GM21360 (cell line): ENCODE measurements around the gene RAPSN.

Source experiments
- ATAC-seq: cut with Tn5 transposase; IDR thresholded peaks from one replicate; pipeline ENCODE4 v1.9.1; 2021; ENCODE audit warnings: mild to moderate bottlenecking, moderate library complexity; ENCODE audit not compliant: unreplicated experiment

Gene RAPSN

DNA sequence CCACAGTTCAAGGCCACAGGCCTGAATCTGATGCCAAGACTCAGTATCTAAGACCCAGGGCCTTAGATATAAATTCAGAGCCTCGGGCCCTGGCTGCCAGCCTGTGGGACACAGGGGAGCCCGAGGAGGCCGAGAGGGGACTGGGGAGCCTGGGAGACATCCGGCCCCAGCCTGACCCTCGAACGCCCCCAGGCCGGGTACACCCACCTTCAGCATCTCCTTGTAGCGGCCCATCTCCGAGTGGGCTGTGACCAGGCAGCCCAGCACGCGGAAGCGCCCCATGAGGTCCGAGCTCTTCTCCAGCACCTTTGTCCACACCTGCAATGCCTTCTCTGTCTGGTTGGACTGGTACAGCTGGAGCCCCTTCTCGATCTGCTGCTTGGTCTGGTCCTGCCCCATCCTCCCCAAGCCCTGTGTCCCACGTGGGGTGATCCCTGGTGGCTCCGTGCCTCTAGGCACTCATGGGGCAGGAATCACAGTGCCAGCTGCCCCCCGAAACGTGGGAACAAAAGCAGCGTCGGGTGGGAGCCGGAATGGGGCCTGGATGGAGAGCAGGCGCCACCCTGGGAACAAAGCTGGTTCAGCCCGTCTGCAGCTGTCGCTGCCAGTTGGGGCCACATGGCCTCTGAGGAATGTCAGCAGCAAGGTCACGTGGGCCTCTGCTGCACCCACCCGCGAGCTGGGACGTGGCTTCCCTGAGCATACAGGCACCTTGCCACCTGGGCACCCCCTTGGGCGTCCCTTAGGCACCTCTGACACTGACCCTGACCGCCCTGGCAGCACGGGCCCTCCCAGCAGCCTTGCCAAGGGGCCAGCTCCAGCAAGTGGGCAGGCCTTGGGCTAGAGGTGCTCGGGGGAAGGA lies at the start of gene RAPSN:
Gene RAPSN (minus strand): TSS at position 571 of the 862 bp plus-strand sequence. CDS start 172 bp downstream, at position 399.
- ATAC-seq: no peak

GRCh38 chr11:47498149-47498548 lies 49.2 kb upstream of the RAPSN start:
- no peak for ATAC-seq

- ATAC-seq: no peak
Observed at GRCh38 chr11:47496808-47497207, 47.9 kb upstream of the RAPSN start.

DNA sequence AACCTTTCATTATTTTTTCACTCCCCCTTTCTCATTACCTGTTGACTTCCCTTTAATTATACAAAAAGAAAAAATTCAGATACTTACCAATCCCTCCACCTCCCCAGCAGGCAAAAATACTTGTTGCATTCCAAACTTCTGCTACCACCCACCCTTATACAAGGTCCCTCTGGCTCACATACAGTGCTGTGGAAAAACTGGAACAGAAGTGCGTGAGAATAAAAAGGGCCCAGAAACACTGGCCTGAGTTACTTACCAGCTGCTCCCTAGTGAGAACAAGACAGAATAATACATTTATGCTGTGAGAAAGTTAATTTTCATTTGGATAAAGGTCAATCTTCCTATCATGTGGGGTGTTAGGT lies 46.9 kb upstream of the RAPSN start:
- ATAC-seq: no peak

DNA sequence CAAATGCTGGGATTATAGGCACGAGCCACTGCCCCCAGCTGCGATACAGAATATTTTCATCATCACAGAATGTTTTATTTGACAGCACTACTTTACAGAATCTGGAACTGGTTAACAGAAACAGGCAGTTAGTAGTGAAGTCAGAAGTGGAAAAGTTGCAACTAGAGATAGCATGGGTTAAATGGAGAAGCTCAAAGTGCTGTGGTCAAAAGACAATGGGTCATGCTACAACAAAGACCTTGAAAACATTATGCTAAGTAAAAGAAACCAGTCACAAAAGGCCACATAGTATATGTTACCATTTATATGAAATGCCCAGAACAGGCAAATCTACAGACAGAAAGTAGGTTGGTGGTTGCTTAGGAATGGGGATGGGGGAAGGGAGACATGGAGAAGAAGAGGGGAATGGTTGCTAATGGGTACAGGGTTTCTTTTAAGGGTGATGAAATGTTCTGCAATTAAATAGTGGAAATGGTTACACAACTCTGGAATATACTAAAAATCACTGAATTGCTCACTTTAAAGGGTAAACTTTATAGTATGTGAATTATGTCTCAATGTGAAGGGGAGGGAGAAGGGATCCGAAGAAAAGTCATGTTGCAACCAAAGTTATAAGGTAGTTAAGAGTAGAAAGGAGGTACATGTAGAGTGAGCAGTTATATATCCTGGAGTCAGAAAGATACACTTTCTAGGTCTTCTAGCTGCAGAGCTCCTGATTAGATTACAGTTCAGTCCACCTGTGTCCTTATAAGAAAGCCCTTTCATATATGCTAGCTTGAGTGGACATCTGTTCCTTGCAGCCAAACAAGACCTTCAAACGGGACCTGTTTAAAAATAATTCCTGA lies 46.3 kb upstream of the RAPSN start:
- no peak for ATAC-seq

DNA sequence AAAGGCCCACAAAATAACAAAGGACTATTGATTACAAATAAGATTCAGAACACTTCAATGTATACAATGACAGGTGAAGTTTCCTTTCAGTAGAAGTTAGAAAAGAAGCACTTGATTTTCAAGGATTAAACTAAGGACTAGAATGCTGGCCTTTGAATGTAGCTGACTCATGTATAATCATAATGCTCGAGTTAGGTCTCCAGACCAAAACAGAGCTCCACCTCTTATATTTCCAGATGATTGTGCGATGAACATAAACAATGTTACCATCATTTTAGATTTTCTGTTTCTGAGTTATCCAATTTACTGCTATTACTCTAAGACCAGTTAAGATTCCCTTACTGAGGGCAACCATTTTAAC lies 40.4 kb upstream of the RAPSN start:
- ATAC-seq: no peak

- ATAC-seq: no peak
Observed at GRCh38 chr11:47488674-47489394, 39.9 kb upstream of the RAPSN start.

DNA sequence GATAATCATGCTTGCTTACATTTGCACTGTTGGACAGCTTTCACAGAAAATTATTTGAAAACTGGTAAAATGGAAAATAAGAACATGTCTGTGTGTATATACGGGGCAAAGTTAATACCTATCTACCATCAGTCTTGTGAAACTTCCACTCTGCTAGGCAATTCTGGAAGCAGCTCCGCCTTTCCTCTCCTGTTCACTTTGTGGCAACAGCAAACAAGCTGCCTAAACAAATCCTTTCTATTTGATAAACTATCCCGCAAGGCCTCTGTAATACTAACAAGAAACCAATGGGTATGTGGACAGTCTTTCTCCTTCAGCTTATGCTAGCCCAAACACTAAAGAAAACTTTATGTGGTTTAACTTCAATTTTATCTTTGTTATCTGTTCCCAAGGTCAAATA lies 39.2 kb upstream of the RAPSN start:
- no peak for ATAC-seq

DNA sequence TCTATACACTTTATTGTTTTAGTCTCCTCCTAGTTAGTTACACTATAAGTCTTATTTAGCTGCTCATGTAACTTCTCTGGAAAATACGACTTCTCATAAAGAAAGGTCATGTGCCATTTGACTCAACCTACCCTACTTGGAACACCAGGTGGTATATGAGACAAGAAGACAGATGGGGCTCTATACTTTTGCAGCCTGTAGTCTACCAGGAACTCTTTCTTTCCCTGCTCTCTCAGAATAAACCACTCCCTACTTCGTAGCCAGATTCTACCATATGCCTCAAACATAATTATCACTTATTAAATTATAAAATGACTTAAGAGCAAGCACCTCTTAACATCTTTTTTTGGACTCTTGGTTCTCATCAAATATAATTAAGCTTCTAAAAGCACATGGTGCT lies 38.5 kb upstream of the RAPSN start:
- no peak for ATAC-seq

DNA sequence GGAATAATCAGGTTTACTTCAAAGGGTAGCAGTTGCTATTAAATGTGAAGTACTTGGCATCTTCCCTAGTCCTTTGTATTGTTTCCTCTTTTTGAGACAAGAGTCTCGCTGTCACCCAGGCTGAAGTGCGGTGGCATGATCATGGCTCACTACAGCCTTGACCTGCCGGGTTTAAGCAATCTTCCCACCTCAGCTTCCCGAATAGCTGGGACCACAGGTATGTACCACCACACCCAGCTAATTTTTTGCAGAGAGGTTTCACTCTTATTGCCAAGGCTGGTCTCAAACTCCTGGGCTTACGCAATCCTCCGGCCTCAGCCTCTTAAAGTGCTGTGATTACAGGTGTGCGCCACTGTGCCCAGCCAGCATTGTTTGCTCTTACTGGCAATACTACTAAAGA lies 36.2 kb upstream of the RAPSN start:
- ATAC-seq: no peak

GRCh38 chr11:47483457-47483856 lies 34.5 kb upstream of the RAPSN start:
- ATAC-seq: no peak

DNA sequence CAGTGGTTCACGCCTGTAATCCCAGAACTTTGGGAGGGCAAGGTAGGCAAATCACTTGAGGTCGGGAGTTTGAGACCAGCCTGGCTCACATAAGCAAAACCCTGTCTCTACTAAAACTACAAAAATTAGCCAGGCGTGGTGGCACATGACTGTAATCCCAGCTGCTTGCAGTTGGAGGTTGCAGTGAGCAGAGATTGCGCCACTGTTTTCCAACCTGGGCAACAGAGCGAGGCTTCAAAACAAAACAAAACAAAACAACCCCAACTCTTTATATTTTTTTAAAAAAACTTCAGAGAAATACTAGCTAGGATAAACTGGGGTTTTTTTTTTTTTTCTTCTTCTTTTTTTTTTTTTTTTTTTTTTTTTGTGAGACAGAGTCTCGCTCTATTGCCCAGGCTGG lies 31.8 kb upstream of the RAPSN start:
- no peak for ATAC-seq

- no peak for ATAC-seq
Observed at GRCh38 chr11:47478651-47479329, 29.9 kb upstream of the RAPSN start.

GRCh38 chr11:47477753-47478152 lies 28.8 kb upstream of the RAPSN start:
- ATAC-seq: no peak

- ATAC-seq: no peak
Observed at GRCh38 chr11:47477323-47477722, 28.4 kb upstream of the RAPSN start.

DNA sequence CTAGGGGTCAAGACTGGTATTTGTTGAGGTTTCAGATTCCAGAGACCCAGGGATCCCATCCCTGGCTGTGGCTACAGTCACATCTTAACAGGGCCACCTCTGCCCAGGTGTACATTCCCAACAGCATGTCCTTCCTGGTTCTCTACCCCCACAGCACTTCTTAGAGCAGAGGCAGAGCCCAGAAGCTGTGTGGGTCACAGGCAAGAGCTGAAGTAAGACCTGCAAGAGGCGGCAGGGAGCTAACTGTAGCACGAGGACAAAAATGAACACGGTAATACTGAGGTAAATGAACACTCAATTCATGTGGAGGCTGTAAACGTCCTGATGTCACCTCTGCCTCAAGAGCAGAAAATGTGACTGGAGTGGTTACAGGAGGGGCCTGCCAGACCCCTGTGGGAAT lies 21.7 kb upstream of the RAPSN start:
- no peak for ATAC-seq

GRCh38 chr11:47469361-47470179 lies 20.6 kb upstream of the RAPSN start:
- ATAC-seq: no peak

- ATAC-seq: no peak
Observed at GRCh38 chr11:47468598-47469214, 19.8 kb upstream of the RAPSN start.

GRCh38 chr11:47467357-47467756 lies 18.4 kb upstream of the RAPSN start:
- ATAC-seq: no peak
